Breast epithelium (tissue), 4 donors: ENCODE data around the gene TBC1D2B. TPM values are rescaled to one million over a fixed set of nuclear protein-coding genes. Genes with fewer than 3 reads are reported as not detected.
"Not testable (repeated sequence)": the region's sequence is repeated elsewhere in the genome, so short reads cannot be mapped to it uniquely, and the experiment has no call there.

Experiments used
- DNase-seq, 2 donors: peaks; one replicate each; pipeline ENCODE4 v3.0.0-alpha.2; 2019; ENCODE audit warnings: low spot score in 2 of 2
- H3K27ac ChIP-seq, 2 donors: fragments of 200-600 bp; sonication (generic) in 1 of 2; one replicate each; pipeline ENCODE4 v1.5.1; 2016 to 2019; ENCODE audit warnings: mild to moderate bottlenecking in 1 of 2
- H3K27me3 ChIP-seq, 2 donors: fragments of 200-600 bp; sonication (generic) in 1 of 2; one replicate each; pipeline versions ENCODE4 v1.5.1 to v1.6.0; 2017 to 2019; ENCODE audit warnings: control low read depth in 1 of 2, mild to moderate bottlenecking in 1 of 2
- H3K36me3 ChIP-seq: fragments of 200-600 bp; one replicate; pipeline ENCODE4 v1.5.1; 2019
- H3K4me1 ChIP-seq, 2 donors: fragments of 200-600 bp; sonication (generic); one replicate each; pipeline ENCODE4 v1.5.1; 2016 to 2019; ENCODE audit warnings: control low read depth in 1 of 2
- H3K4me3 ChIP-seq, 3 donors: fragments of 200-600 bp; sonication (generic); 1 replicate in 2 of 3; 2 replicates in 1 of 3; pipeline ENCODE4 v1.5.1; 2016 to 2019; ENCODE audit warnings: mild to moderate bottlenecking in 3 of 3, moderate library complexity in 2 of 3
- H3K9me3 ChIP-seq, 2 donors: fragments of 200-600 bp; sonication (generic) in 1 of 2; one replicate each; pipeline ENCODE4 v1.5.1; 2016 to 2019; ENCODE audit warnings: control low read depth in 1 of 2
- POLR2A ChIP-seq: fragments of 450-650 bp; IDR thresholded peaks from one replicate; pipeline ENCODE4 v1.6.1; 2016; ENCODE audit warnings: antibody characterized with exemption, mild to moderate bottlenecking, moderate library complexity
- POLR2AphosphoS5 ChIP-seq, 3 donors: sonication (generic); formaldehyde crosslinking; IDR thresholded peaks; one replicate each; pipeline ENCODE4 v1.6.1; 2017; ENCODE audit warnings: antibody characterized with exemption in 3 of 3
- intact Hi-C: fragments of 100-400 bp; cut with DNase I; formaldehyde crosslinking; loops from one replicate; pipeline ENCODE4 v1.15.1; 2023; ENCODE audit warnings: low total_unique reads
- total RNA-seq, 3 donors: library from RNA; depleted of rRNA; stranded (reverse); fragments of >200 nt; gene quantifications; one replicate each; pipeline ENCODE4 v1.1.0, GENCODE V29; 2016
- TF ChIP-seq, protein P1 (sequence below), 3 donors: fragments of 450-650 bp; IDR thresholded peaks; one replicate each; pipeline ENCODE4 v1.5.1; 2016 to 2017; ENCODE audit warnings: antibody characterized with exemption in 3 of 3, mild to moderate bottlenecking in 3 of 3, moderate library complexity in 3 of 3

The TBC1D2B gene
- total RNA-seq, 3 donors from 2014 or later = 44.9 to 71.0 (median 69.2) TPM

DNA sequence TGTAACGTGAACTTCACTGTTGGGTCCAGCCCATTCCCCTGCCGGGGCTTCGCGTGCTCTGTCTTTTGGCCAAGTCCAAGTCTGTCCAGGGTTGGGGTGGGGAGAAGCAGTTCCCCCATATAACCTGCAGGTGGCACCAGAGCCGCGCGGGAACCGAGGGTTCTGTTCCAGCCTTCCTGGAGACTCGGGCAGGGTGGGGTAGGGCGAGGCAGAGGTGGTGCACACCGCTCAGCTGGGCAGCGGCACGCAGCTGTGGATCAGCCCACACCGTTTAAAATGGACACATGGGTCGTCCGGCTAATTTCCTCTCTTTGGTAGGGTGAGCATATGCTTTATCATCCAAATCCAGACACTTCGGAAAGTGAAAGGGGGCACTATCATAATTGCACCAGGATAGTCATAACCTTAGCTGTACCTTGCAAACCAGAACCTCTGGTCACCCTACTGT is 118.1 kb downstream of the TBC1D2B start:
- Histone ChIP-seq H3K9me3 (no peaks in the 10 kb centered on the region), H3K27ac (no peak overlapping the region), H3K4me3 (peak overlapping the region; percentile 7 to 38 (median 32)), H3K36me3 (no peaks in the 10 kb centered on the region), H3K27me3 (no peaks in the 10 kb centered on the region), H3K4me1 (peaks cover 0 to 2% of the 10 kb centered on the region in 2 donors)
- intact Hi-C loops = no loop called here
- peak; percentile 54 to 81 for DNase-seq
- TF ChIP-seq, protein P1, sequence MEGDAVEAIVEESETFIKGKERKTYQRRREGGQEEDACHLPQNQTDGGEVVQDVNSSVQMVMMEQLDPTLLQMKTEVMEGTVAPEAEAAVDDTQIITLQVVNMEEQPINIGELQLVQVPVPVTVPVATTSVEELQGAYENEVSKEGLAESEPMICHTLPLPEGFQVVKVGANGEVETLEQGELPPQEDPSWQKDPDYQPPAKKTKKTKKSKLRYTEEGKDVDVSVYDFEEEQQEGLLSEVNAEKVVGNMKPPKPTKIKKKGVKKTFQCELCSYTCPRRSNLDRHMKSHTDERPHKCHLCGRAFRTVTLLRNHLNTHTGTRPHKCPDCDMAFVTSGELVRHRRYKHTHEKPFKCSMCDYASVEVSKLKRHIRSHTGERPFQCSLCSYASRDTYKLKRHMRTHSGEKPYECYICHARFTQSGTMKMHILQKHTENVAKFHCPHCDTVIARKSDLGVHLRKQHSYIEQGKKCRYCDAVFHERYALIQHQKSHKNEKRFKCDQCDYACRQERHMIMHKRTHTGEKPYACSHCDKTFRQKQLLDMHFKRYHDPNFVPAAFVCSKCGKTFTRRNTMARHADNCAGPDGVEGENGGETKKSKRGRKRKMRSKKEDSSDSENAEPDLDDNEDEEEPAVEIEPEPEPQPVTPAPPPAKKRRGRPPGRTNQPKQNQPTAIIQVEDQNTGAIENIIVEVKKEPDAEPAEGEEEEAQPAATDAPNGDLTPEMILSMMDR (IDR thresholded peaks at IDR 0.05) = peak; percentile 88 to 95 (median 93)
- TF ChIP-seq POLR2AphosphoS5 (IDR thresholded peaks at IDR 0.05) = no peak

DNA sequence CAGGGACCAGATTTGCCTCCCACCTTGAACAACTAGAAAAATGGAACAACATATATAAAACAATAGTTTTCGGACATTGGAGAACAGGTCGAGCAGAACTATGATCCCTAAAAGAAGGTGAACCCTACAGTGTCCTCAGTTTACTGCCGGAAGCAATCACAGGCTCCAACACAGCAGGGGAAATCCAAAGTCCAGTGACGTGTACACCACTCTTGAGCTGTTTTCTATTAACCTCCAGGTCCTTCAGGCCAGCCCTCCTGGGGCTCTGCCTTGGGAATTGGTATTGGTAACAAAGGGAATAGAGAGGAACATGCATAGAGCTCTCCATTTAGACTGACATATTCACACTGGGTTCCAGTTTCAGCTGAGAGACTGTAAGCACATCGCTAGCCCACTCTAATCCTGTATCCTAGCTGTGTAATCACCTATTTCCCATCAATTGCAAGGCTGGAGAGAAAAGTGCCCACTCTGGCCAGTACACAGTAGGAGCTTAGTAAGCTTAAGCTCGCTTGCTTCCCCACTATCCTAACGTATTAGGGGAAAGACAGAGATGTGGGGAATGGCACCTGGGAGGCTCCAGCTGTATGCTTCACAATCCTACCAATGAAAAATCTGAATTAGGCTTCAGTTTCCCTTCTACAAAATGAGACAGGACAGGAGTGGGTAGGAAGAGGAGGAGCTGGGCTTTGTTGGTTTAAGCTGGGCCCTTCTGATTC is 118.6 kb downstream of the TBC1D2B start:
- H3K36me3 ChIP-seq, intact Hi-C loops, H3K9me3 ChIP-seq, H3K27ac ChIP-seq, H3K4me1 ChIP-seq, H3K27me3 ChIP-seq: not testable (repeated sequence)
- DNase-seq = peak in 1 of 2 donors; percentile 14
- peak overlapping the region in 1 of 3 donors; percentile 38 for H3K4me3 ChIP-seq

DNA sequence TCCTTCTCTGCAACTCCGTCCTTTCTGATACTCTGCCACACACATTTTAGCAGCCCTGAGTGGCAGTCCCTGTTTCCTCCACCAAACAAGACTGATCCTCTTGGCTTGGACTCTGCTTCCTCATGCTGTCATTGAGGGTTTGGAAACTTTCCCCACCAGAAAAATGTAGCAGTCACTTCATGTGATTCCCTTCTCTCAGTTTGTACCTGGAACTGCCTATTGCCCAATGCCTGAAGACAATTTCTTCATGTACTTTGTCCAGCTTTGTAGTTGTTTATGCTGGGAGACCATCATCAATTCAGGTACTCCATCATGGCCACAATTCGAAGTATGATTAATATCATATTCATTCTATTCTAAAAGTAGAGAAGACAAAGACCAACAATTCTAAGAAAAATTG is 119.5 kb downstream of the TBC1D2B start:
- DNase-seq, H3K4me3 ChIP-seq, H3K36me3 ChIP-seq, H3K27me3 ChIP-seq, H3K9me3 ChIP-seq, intact Hi-C loops, H3K27ac ChIP-seq, H3K4me1 ChIP-seq: not testable (repeated sequence)

DNA sequence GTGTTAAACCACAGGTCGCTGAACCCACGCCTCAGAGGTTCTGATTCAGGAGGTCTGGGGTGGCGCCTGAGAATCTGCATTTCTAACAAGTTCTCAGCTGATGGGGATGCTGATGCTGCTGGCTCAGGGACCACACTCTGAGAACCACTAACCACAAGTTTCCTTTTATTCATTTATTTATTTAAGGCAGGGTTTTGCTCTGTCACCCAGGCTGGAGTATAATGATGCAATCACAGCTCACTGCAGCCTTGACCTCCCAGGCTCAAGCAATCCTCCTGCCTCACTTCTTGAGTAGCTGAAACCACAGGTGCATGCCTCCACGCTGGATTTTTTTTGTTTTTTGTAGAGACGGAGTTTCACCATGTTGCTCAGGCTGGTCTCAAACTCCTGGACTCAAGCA is 123.6 kb downstream of the TBC1D2B start:
- not testable (repeated sequence) for H3K36me3 ChIP-seq, DNase-seq, H3K27ac ChIP-seq

DNA sequence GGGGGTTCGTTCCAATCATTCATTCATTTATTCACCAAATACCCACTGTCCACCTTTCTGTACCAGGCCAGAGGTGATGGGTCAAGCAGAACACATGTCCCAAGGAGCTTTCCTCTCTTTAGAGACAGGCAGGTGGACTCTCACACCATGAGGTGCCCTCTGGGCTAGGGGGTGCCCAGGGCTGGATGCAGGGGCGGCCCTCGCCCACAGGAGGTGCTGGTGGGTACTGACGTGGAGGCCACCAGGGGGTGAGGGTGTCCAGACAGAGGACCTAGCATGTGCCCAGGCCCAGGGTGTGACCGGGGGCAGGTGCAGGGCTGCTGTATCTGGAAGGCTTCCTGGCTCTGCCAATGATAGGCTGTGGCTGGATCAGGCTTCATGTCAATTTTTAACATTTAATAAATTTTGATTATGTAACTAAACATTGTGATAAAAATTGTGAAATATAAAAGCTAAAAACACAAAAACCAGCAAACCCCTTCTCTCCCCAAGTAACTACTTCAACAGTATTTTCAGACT is 124.5 kb downstream of the TBC1D2B start:
- DNase-seq, H3K4me3 ChIP-seq, intact Hi-C loops, H3K9me3 ChIP-seq, H3K36me3 ChIP-seq, H3K4me1 ChIP-seq, H3K27ac ChIP-seq, H3K27me3 ChIP-seq: not testable (repeated sequence)

More for the DNA sequence above, 123.6 kb downstream of the TBC1D2B start:
- intact Hi-C loops, H3K27me3 ChIP-seq, H3K4me1 ChIP-seq, H3K9me3 ChIP-seq, H3K4me3 ChIP-seq: not testable (repeated sequence)

DNA sequence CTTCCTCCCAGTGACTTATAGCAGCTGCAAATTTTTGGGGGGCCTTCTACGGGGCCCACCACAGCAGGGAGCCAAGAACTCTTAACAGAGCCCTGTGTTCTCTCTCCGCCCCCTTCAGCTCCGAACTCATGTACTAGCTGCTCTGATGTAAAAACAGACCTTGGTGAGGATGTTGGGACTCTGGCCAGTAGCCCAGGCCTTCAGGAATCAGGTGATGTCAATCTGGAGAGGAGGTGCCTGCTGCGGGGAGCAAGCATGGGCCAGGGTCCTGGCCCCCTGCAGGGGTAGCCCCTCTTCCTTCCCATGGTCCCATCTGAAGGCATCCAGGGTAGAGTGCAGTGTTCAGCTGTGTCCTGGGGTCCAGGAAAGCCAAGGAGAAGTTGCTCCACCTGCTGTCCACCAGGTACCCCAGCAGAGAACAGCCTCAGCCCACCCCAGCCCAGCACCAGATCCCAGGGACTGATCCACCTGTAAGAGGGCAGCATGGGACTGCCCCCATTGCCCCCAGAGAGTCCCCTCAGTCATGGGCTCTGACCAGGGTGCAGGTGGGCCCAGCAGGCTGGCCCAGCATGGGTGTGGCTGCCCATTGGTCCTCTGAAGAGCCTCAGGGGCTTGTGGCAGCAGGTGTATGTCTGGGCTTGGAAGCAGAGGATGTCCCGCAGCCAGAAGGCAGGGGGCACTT is 126.3 kb downstream of the TBC1D2B start:
- H3K36me3 ChIP-seq, intact Hi-C loops, H3K4me3 ChIP-seq, H3K4me1 ChIP-seq, H3K27me3 ChIP-seq, H3K9me3 ChIP-seq, H3K27ac ChIP-seq, DNase-seq: not testable (repeated sequence)

DNA sequence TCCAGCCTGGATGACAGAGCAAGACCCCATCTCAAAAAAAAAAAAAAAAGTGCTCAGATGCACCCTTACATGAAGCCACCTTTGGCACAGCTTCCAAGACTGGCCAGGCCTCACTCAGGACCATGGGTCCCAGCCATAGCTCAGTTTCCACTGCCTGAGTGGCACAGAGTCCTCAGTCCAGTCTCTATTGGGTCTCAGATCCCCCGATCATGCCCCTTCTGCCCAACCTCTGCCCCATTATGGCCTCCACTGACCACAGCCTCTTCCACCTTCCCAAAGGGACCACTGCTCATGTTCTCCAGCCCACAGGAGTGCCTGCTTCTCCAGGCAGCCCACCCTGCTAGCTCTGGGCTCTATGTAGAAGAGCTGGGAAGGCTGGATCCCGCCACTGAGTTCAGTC is 127.0 kb downstream of the TBC1D2B start:
- H3K4me3 ChIP-seq, intact Hi-C loops, H3K27ac ChIP-seq, H3K9me3 ChIP-seq, H3K27me3 ChIP-seq, H3K36me3 ChIP-seq, DNase-seq, H3K4me1 ChIP-seq: not testable (repeated sequence)

DNA sequence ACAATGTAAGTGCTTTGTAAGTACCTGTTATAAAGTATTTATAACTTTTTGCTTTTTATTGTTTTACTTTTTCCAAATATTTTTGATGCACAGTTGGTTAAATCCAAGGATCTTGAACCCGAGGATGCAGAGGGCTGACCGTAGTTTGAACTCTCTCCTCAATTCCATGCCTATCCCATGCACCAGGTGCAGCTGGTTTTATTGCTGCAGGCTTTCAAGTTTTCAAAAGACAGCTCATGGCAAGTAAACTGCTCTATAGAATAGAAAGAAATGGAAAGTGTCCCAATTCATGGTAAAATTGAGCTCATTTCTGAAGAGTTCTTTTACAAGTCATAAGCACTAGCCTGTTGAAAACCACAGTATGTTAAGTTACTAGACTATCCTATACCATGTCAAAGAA is 131.9 kb downstream of the TBC1D2B start:
- Histone ChIP-seq H3K27me3 (no peaks in the 10 kb centered on the region), H3K9me3 (no peaks in the 10 kb centered on the region), H3K4me3 (no peak overlapping the region), H3K4me1 (no peaks in the 10 kb centered on the region), H3K36me3 (no peaks in the 10 kb centered on the region), H3K27ac (no peak overlapping the region)
- TF ChIP-seq POLR2A = no peak
- TF ChIP-seq, protein P1 (IDR thresholded peaks at IDR 0.05) = no peak
- no peak for TF ChIP-seq POLR2AphosphoS5 (IDR thresholded peaks at IDR 0.05)
- intact Hi-C loops = no loop called here
- DNase-seq = no peak
